ENCODE data around the gene SLC9A4.

GRCh38 chr2:102502576-102502975 lies 29.6 kb downstream of the SLC9A4 start:
- TF ChIP-seq CTCF (IDR thresholded peaks at IDR 0.05 in 2 of 3, conservative IDR thresholded peaks at IDR 0.05 in 1 of 3; ENCODE audit: borderline replicate concordance in 1 of 3, insufficient read depth in 1 of 3, low read depth in 2 of 3, low read length in 2 of 3) (no peak), SP1 (IDR thresholded peaks at IDR 0.05; ENCODE audit: low read depth) (no peak), EZH2 (IDR thresholded peaks at IDR 0.05) (no peak), EGR1 (IDR thresholded peaks at IDR 0.05; ENCODE audit: low read depth) (no peak), POLR2AphosphoS5 (IDR thresholded peaks at IDR 0.05; ENCODE audit: low read depth, low read length) (no peak), CBX3 (IDR thresholded peaks at IDR 0.05; ENCODE audit: low read depth) (no peak), POLR2A (IDR thresholded peaks at IDR 0.05; ENCODE audit: borderline replicate concordance, extremely low read depth, insufficient read depth, insufficient read length) (no peak), EZH2phosphoT487 (IDR thresholded peaks at IDR 0.05; ENCODE audit: borderline replicate concordance) (no peak), ZFX (IDR thresholded peaks at IDR 0.05) (no peak)
